CD4-positive, alpha-beta T cell treated with Interleukin-4 for 1 hour (primary cell): ENCODE measurements around the gene HOXB3.

Experiments used
- DNase-seq, 2 donors: peaks; one replicate each; pipeline ENCODE4 v3.0.0-alpha.2; 2020 to 2022

The HOXB3 gene

GRCh38 chr17:48567209-48567608 lies 22.8 kb downstream of the HOXB3 start:
- DNase-seq = no peak

DNA sequence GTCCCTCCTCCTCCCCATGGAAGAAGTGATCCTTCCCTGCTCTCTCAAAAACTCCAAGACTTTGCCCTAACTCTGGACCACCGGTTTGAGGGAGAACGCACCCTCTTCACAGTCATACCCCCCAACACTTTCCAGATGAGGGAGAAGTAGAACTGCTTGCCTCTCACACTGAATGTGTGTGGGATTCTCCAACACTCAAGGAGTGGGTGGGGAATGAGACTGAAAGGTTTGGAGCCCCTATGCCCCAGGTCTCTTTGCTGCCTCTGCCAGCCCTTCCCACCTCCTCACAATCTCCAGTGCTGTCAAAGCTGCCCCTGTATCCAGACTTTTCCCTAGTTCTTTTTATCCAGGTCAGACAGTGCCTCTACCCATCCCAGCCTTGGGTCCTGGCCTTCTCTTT lies 23.3 kb downstream of the HOXB3 start:
- no peak for DNase-seq

DNA sequence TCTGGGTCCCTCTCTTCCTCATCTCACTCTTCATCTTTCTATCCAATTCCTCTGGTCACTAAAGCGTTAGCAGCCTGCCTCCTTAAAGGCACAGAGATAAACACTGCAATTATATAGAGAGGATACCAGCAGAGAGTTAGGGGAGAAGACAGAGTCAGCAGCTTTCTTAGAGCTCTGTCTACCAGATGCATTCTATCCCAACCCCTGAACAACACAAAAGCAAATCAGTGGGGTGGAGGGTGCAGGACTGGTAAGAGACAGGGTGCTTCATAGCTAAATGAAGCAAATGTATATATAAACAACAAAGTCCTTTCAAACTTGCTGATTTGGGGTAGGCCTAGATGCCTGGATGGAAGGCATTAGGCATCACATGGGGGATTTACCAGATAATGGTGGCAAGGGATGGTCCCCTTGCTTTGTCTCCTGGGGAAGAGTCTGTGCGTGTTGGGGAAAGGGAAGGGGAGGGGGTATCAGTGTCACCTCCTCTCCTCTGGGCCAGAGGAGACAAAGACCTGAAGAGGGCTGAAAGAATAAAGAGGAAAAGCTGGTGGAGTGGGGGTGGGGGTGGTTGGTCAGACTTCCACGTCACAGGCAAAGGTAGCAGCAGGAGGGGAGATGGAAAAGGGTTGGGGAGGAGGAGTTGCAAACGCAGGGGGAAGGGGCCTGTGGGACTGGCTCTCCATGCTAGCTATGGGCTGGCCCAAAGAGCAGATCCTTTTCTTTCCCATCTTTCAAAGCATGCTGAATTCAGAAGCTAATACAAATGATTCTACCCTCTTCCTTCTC lies 23.9 kb downstream of the HOXB3 start:
- DNase-seq = no peak

DNA sequence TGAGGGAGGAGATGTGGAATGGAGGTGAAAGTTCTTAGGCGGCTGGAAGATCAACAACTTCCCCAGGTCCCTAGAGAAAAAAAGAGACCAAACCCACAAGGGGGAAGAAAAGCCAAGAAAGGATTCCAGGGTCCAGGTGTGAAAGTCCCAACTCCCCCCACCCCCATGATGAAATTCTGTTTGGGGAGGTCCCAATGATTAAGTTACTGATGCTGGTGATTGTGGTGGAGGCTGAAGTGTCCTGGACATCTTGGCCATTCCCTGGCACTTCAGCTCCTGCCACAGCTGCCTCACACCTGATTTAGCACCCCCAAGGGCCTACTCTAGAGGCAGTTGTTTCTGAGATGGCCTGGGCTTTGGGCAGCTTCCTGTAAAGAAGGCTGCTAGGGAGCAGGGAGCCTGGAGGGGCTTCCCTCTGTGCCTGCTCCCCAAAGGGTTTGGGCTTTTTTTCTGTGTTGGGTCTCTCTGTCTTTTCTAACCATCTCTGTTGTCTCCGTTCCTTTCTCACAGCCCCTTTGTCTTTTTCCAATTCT lies 25.0 kb downstream of the HOXB3 start:
- no peak for DNase-seq

DNA sequence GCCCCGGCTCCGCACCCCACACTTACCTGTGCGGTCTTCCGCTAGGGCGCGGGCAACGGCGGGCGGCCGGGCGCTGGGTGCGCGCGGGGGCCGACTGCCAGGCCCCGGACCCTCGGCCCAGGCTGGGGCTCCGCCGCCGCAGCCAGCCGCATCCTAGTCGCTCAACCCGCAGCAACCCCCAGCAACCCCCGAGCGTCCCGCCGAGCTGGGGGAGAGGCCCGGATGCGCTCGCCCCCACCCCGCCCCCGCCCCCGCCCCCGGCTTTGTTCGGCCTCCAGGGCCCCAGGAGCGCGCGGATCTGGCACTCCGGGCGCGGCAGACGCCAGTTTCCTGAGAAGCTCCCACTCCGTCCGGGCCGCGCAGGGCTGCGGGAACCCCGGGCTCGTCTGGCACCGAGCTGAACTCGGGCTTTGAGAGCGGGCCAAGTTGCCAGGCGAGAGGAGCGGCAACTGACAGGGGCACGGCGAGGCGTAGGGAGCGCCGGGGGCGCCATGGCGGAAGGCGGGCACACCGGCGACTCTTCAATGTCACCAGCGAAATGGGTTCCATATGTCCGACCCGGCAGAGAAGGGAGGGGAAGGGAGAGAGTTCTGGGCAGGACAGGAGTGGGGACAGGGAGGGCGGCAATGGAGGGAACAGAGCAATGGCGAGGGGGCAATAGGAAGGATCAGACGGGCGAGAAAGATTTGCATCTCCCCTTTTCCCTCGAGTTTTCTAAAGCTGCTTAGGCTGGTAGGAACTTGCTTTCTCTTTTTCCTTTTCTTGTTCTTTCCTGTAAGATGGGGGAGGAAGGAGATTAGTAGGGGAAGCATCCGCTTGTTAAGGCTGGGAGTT lies 25.6 kb downstream of the HOXB3 start:
- no peak for DNase-seq

- no peak for DNase-seq
Measured at GRCh38 chr17:48563867-48564187, 26.2 kb downstream of the HOXB3 start.

DNA sequence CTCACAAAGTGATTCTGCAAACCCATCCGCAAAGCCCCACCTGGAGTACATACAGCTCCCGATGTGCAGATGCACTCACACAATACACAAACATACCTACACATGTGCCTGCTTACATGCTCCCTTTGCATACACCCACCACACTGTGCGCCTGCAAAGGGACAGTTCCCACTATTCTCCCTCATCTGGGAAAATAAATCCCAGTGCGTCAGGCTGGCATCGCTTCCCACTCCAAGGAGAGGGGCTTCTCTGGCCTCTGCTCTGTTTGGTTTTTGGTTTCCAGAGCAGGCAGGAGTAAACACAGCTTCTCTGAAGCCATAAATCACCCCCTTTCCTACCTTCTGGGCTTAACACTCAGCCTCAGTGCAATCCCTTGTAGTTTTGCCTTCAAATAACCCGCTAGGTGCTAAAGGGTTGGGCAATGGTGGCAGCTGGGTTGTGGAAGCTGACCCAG lies 26.6 kb downstream of the HOXB3 start:
- no peak for DNase-seq

DNA sequence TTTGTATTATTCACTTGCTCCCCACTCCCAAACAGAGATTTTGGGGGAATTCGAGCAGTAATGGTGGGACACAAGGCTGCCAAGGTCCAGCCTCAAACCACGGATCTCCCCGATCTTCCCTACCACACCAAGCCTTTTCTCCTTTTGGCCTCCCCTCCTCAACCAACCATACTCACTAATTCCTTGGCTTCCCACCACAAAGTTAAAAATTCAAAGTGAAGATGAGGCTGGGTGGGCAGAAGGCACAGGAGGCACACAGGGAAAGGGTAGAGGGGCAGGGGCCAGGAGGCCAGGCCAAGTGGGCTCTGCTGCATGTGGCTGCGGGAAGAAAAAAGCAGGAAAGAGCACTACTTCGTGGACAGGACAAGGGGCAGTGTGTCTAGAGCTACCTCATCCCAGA lies 27.1 kb downstream of the HOXB3 start:
- no peak for DNase-seq

GRCh38 chr17:48561884-48562810 lies 27.9 kb downstream of the HOXB3 start:
- DNase-seq = no peak

DNA sequence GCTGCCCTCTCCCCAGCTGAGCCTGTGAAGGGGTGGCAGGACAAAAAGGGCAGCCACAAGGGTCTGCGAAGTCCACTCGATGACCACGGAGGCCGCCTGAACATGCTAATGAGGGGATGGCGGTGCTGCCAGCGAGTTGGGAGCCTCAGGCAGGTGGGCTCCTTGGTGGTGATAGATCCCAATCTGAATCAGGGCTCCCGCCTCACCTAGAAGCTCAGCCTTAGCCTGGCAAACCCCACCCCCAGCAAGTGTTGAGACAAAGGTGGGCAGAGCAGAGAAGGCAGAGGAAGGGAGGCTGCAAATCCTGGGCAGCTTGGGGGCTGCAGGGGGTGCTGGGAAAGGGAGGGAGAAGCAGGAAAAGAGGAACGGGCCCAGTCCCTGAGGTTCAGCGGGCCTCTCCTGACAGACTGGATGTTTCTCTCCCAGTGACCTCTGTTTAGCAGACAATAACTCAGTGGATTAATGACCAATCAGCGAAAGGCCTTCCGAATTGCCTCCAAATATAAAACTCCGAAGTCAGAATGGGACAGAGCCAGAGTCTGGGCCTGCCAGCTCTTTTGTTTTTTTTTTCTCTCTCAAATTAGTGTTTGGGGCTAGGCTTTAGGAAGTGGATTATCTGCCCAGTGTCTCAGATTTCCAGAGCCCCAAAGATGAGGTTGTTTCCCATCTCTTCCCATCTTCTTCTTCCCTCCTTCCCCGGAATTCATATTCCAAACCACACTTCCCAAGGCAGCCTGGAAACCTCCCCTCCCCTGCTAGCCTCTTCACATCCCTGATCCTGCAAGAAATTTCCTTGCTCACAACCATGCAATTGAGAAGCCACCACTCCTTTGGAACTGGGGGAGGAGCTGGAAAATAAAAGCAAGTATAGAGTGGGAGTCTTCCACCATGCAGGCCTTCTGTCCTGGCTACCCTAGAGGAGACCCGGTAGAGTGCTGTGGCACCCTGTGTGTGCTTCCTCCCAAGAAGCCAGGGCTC lies 29.9 kb downstream of the HOXB3 start:
- DNase-seq = no peak

DNA sequence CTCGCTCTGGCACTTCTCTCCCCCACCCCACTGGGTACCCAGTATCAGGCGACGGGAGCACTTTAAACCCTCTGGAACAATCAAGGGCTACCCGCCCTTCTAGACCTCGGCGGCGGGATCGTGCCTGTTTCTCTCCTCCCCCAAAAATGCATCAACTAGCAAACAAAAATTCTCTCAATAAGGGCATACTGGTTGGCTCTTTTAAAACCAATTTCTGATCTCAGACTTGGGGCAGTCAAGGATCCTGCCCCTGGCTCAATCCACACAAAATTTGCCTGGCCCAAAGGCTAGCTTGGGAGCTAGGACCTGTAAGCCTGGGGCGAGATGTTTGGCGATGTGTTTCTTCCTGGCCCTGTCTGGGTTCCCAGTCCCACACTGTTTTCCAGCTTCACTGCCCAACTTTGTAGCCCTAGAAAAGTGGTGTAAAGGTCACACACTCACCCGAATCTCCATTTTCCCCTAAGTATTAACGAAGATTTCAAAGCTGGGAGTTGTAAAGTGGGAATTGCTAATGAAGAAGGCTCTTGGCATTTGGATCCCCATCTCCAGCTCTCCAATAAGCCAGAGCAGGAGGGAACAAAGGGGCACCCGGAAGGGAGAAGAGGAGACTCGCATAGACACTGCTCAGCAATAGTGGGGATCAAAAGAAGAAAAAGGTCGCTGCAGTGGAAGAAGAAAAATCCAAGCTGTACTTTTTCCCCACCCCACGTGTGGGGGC lies 30.8 kb downstream of the HOXB3 start:
- no peak for DNase-seq

DNA sequence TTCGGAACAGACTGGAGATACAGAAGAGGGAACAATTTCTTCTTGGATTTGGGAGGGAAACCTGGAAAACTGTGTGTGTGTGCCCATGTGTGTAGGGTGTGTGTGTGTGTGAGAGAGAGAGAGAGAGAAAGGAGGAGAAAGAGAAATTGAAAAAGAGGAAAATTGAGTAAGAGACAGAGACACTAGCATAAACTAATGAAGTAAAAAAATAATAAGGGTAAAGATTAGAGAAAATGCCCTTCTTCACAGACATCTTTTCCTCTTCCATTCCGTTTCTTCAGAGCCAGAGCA lies 31.3 kb downstream of the HOXB3 start:
- no peak for DNase-seq

GRCh38 chr17:48558057-48558830 lies 31.8 kb downstream of the HOXB3 start:
- DNase-seq = no peak

- no peak for DNase-seq
Measured at GRCh38 chr17:48556576-48557401, 33.3 kb downstream of the HOXB3 start.

GRCh38 chr17:48556229-48556575 lies 33.8 kb downstream of the HOXB3 start:
- DNase-seq = no peak

- DNase-seq = no peak
Measured at GRCh38 chr17:48555258-48556228, 34.5 kb downstream of the HOXB3 start.

- DNase-seq = no peak
Measured at GRCh38 chr17:48554412-48555257, 35.4 kb downstream of the HOXB3 start.
